Stimulated activated CD4-positive, alpha-beta T cell treated with anti-CD3 and anti-CD28 coated beads, Interleukin-12 subunit alpha, Interleukin-12 subunit beta, amount 100 ng/mL, for 4 hours (primary cell): ENCODE measurements around the gene RABL2B.
"Not testable (repeated sequence)": the region's sequence is repeated elsewhere in the genome, so short reads cannot be mapped to it uniquely, and the experiment has no call there.

Experiments used
- DNase-seq: peaks from one replicate; pipeline ENCODE4 v3.0.0-alpha.2; 2020

Gene RABL2B

DNA sequence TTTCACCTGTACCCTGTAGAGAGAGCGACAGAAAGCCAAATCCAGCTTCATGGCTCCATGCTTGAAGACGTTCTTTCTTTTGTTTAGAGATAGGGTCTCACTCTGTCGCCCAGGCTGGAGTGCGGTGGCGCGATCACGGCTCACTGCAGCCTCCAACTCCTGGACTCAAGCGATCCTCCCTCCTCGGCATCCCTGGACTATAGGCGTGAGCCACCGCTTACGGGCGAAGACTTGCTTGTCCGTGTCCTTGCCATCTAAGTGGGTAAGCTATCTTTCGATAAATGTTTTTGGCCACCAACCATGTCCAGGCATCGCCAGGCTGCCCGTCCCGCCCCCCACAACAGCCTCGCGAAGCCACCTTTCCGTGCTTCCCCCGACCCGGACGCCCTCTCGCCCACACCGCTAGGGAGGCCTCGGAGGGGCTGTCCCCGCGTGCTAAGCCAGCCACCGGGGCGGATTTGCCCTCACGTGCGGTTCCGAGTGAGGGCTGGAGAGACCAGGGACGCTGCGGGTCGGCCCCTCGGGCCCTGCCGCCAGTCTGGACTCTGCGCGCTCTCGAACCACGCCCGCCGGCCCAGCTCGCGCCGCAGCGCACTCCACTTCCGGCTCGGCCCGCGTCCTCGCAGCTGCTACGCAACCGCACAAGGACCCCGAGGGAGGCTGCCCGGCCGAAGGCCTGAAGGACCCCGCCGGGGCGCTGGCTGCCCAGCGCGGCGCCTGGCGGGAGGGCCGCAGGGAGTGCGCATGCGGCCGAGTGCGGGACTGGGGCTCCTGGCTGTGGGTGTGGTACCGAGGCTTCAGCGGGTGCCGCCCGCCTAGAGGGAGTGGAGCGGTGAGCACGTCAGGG lies at the start of gene RABL2B:
TSS of gene RABL2B (minus strand) at position 604 of the 847 bp plus-strand sequence. CDS start 1,342 bp downstream, outside the sequence.
- peak; percentile 85 for DNase-seq

DNA sequence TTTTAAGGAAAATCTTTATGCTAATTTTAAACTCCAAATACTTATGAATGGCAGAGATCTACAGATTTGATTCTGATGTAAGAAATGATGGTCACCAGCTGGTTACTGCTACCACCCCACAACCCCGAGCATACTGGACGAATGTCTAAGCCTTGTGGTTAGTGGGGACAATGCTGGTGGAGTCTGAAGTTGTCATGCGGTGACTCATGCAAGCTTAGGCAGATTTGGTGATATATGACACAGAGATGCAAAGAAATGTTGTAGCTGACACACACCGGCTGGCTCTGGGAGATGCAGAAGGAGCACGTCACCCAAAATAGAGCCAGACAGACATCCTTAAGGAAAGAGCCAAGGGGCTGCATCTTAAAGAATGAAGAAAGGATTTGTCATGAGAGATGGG lies 3.5 kb upstream of the RABL2B start:
- DNase-seq: not testable (repeated sequence)

DNA sequence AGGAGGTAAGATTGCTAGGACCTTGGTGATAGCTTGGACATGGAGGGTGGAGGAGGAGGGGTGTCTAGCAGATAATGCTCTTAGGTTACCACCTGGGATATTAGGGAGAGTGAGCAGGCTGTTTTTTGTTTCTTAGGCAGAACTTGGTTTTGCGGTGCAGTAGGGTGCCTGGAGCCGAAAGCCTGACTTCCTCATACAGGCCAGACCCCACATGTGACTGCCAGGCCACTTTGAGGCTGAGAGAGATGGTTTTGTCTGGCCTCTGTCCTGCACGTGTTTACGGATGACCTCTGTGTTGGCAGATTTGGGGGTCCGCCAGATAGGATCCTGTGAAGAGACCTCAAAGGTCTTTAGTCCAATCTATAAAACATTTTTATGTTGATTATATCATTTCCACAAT lies 1.9 kb upstream of the RABL2B start:
- not testable (repeated sequence) for DNase-seq

DNA sequence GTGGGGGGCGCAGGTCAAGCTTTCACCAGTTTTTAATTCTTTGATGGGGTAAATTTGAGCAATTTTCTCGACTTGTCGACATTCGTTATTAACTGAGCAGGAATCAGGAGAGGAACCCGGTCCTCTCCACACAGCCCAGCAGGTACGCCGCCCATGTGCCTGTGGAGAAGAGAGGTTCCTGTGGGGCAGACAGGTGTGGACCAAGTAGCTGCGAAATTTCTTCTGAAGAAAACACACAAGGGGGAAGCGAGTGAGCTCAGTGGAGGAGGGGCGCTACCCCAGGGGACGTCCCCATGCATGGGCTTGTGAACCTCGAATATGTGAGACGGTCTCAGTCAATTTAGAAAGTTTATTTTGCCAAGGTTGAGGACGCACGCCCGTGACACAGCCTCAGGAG lies 442 bp upstream of the RABL2B start:
- not testable (repeated sequence) for DNase-seq

DNA sequence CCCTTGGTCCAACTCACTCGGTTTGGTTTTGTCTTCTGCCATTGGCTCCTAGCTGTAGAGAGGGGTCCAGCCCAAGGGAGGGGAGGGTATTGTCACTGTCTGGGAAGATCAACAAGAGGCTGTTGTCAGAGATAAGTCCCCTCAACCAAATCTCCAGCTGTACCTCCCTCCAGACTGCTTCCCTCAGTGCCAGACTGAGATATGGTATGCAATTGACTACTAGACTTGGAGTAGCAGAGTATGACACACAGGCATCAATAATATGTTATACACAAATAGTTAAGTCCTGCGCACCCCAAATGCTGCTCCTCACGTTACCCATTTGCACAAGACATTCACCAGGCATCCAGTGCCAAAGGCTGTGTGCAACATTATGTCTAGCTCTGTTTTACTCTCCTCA lies 1.2 kb downstream of the RABL2B start:
- DNase-seq: not testable (repeated sequence)

DNA sequence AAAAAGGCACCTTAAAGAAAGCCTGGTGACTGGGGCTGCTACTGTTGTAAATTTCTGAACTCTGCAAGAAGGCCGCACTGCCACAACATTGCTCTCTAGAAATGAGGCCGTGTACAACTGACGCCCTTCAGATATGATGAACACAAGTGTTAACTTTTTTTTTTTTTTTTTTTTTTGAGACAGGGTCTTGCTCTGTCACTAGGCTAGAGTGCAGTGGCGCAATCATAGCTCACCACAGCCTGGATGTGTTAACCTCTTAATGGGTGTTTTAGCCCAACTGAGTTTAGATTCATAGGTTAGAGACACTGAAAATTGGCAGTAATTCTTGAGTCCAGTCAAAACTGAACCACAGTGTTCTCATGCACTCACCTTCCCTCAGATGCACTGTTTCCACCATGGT lies 3.2 kb downstream of the RABL2B start:
- not testable (repeated sequence) for DNase-seq

DNA sequence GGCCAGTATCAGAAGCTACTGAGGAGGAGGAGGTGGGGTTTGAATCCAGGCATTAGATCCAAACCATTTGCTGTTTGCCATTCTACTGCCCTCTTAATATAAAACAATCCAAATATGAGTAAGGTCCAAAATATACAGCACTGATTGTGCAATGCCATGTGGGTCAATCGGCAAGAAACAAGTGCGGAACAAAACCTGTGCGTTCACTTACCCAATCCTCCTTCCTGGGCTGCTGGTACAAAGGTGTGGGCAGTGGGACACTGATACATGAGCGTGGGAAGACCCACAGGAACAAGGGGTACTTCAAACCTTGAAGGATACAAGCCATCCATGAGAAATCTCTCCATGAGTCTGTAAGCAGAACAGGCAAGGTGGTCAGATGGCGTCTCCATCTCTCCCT lies 5.8 kb downstream of the RABL2B start:
- DNase-seq: not testable (repeated sequence)

DNA sequence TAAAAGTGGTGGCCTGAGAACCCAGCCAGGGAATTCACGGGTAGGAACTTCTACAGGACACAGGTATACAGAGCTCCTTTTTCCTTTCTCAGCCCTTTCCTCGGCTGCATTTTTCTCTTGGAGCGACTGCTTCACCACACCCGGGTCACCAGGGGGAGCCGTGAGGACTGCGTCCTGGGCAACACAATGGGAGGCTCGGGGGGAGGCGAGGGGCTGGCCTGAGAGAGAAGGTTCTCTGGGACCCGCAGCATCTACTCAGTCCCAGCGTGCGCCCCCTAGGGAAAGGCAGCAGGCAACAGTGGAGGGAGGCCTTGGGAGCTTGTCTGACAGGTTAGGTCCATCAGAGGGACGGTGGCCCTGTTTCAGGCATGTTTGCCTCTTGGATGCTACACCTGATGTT lies 8.3 kb downstream of the RABL2B start:
- DNase-seq: not testable (repeated sequence)

DNA sequence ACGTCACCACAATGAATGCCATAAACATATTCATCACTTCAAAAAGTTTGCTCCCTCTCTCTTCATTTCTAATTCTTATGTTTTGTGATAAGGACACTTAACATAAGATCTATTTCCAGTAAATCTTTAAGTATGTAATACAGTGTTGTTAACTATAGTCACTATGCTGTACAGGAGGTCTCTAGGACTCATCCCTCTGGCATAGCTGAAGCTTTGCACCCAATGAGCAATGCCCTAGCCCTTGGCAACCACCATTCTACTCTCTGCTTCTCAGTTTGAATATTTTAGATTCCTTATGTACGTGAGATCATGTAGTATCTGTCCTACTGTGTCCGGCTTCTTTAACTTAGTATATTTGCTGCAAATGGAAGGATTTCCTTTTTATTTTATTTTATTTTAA lies 19.1 kb downstream of the RABL2B start:
- not testable (repeated sequence) for DNase-seq

DNA sequence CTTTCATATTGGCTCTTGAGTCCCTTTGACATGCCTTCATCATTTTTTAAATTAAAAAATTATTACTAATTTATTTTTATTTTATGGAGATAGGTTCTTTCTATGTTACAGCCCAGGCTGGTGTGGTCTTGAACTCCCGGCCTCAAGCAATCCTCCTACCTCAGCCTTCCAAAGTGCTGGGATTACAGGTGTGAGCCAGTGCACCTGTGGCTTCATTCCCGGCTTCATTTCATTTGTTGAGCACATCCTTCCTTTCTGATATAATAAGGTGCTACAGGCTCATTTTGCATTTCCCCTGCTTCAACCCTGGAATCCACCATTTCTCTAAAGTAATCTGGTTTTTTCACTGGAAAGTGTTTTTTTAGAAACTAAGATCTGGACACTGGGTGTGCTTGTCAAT lies 21.6 kb downstream of the RABL2B start:
- not testable (repeated sequence) for DNase-seq

DNA sequence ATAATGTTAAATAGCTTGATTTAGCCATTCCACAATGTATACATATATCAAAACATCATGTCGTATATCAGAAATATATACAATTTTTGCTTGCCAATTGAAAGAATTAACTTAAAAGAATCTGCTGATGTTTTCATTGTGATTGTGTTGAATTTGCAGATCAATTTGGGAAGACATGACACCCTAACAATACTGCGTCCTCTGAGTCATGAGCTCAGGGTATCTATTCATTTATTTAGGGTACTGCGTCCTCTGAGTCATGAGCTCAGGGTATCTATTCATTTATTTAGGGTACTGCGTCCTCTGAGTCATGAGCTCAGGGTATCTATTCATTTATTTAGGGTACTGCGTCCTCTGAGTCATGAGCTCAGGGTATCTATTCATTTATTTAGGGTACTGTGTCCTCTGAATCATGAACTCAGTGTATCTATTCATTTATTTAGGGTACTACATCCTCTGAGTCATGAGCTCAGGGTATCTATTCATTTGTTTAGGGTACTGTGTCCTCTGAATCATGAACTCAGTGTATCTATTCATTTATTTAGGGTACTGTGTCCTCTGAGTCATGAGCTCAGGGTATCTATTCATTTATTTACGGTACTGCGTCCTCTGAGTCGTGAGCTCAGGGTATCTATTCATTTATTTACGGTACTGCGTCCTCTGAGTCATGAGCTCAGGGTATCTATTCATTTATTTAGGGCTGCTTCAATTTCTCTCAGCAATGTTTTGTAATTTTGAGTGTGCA lies 23.7 kb downstream of the RABL2B start:
- DNase-seq: not testable (repeated sequence)

DNA sequence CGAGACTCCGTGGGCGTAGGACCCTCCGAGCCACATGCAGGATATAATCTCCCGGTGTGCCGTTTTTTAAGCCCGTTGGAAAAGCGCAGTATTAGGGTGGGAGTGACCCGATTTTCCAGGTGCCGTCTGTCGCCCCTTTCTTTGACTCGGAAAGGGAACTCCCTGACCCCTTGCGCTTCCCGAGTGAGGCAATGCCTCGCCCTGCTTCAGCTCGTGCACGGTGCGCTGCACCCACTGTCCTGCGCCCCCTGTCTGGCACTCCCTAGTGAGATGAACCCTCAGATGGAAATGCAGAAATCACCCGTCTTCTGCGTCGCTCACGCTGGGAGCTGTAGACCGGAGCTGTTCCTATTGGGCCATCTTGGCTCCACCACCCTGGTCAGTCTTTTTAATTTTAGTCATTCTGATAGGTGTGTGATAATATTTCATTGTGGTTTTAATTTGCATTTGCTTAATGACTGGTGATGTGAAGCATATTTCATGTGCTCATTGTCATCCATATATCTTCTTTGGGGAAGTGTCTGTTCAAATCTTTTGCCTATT lies 26.4 kb downstream of the RABL2B start:
- DNase-seq: peak; percentile 44

DNA sequence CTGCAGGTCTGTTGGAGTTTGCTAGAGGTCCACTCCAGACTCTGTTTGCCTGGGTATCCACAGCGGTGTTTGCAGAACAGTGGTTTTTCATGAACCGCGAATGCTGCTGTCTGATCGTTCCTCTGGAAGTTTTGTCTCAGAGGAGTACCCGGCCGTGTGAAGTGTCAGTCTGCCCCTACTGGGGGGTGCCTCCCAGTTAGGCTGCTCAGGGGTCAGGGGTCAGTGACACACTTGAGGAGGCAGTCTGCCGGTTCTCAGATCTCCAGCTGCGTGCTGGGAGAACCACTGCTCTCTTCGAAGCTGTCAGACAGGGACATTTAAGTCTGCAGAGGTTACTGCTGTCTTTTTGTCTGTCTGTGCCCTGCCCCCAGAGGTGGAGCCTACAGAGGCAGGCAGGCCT lies 27.0 kb downstream of the RABL2B start:
- DNase-seq: not testable (repeated sequence)

DNA sequence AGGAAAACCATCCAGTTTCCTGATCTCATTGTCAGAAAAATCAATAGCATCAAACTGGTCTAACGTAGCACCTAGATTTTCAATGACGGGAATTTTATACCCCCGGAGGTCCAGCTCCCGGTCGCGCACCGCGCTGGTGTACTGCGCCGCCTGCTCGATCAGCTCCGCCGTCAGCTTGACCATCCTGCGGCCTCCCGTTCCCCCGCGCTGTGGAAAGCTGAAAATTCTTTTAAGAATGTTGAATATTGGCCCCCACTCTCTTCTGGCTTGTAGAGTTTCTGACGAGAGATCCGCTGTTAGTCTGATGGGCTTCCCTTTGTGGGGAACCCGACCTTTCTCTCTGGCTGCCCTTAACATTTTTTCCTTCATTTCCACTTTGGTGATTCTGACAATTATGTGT lies 28.2 kb downstream of the RABL2B start:
- DNase-seq: not testable (repeated sequence)

DNA sequence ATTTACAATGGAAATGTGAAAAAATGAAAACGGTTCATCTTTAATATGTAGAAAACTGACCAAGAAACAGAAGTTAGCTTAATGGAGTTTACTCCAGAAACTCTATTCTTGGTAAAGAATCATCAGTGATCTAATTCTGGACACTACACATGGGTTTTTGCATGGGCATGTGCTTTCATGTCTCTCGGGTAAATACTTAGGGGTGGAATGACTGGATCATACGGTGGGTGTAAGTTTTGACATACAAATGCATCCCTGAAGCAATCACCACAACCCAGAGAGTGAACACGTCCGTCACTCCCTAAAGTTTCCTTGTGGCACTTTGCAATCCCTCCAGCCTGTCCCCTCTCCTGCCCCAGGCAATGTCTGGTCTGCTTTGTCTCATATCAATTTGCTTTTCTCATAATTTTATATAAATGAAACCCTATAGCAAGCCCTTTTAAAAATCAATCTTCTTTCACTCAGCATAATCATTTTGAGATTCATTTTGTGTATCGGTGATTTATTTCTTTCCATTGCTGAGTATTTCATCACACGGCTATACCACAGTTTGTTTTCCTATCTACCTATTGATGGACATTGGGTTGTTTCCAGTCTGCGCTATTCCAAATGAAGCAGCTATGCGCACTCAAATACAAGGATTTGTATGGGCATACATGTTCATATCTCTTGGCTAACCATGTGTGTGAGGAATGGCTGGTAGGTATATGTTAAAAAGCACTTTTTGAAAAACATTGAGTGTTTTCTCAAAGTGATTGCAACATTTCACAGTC lies 33.9 kb downstream of the RABL2B start:
- DNase-seq: not testable (repeated sequence)

DNA sequence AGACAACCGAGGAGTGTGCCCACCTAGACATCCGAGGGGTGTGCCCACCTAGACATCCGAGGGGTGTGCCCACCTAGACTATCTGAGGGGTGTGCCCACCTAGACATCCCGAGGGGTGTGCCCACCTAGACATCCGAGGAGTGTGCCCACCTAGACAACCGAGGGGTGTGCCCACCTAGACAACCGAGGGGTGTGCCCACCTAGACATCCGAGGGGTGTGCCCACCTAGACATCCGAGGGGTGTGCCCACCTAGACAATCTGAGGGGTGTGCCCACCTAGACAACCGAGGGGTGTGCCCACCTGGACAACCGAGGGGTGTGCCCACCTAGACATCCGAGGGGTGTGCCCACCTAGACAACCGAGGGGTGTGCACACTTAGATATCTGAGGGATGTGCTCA lies 34.8 kb downstream of the RABL2B start:
- DNase-seq: not testable (repeated sequence)

DNA sequence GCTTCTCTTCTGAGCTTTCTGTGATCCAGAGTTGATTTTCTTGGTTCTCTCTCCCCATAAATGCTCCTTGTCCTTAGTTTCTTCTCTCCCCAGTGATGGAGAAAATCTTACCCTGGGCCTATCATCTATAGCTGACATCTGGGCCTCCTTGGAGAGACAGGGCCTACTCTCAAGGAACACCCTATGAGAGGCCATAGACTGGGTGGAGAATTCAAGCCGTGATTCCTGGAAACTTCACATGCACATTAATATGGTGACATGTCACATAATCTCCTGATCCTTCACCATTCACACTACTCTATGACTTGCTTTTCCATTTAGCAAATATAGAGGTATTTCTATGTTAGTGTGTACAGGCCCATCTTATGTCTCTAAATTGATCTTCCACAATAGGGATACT lies 35.9 kb downstream of the RABL2B start:
- DNase-seq: not testable (repeated sequence)

DNA sequence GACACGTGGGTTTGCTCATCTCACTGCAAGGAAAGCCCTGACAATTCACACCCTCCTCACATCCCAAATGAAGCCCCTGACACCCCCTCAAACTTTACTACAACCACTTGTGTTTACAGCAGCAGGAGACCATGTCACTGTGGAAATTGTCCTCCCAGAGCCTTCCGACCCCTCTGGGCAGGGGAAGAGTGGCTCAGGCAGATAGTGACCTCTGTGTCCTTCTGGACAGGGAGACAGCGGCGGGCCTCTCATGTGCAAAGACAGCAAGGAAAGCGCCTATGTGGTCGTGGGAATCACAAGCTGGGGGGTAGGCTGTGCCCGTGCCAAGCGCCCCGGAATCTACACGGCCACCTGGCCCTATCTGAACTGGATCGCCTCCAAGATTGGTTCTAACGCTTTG lies 39.0 kb downstream of the RABL2B start:
- not testable (repeated sequence) for DNase-seq

DNA sequence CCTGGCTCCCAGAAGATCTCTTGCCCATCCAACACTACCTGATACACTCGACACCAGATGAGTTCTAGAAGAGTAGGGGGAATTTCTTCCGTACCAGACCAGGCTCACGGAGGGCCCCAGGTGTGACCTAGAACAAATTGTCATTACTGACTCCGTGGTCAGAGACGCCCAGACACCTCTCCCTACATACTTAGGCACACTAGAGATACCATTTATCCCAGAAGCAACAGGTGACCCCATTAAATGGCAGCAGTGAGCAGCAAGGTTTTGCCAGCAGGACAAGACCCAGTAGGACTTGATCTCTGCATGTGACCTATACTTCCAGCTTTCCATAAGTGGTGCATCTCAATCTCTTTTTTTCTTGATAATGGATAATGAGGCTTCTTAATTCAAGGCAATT lies 42.7 kb downstream of the RABL2B start:
- DNase-seq: not testable (repeated sequence)

DNA sequence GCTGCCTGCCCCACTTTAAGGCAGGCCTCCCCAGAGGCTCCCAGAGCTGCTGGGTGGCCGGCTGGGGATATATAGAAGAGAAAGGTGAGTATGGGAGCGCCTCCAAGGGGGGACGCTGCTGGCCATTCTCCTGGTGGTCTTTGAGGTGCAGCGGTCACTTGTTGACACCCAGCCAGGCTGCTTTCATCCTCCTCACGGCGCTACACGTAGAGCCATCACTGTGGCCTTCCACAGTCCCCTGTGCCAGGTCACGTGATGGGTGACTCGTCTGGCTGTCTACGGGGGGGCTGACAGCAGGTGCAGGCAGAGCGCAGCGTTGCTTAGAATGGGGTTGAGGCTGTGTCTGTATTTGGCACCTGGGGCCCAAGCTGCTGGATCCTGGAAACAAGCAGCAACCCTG lies 43.5 kb downstream of the RABL2B start:
- no peak for DNase-seq

DNA sequence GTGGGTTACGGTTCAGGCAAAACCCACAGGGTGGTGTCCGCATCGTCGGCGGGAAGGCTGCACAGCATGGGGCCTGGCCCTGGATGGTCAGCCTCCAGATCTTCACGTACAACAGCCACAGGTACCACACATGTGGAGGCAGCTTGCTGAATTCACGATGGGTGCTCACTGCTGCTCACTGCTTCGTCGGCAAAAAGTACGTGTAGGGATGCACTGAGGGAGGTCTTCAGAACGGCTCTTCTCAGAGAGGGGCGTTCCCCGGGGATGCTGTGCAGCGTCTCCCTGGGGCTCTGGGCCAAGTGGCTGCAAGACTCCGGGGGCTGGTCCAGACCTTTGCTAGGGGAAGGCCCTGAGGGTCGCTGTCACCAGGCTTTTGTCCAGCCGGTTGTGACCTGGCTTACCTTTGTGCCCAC lies 44.2 kb downstream of the RABL2B start:
- no peak for DNase-seq

DNA sequence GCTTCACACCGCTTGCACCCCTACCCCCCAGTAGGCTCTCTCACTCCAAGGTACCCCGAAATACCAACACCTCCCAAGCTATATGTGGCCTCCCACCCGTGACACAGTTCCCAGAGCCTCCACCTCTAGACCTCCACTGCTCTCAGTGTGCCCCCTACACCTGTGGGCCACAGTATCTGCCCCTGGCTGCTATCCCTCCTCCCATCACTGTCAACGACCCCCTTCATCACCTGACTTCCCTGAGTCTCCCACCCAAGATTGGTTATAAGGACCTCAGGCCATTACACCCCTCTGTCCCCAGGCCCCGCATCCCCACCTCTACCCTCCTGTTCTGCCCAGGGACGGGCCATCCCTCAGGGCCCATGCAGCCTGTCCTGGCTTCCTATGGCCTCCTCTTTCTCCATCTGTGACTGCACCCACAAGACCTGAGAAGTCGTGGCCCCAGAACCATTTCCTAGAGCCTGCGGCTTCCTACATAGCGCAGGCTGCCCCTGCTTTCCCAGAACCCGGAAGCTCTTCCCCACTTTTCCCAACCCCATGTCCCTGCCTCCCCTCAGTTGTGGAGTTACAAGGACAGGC lies 44.7 kb downstream of the RABL2B start:
- DNase-seq: no peak
